ENCODE measurements around the gene IMPG2. TPM values are rescaled to one million over a fixed set of nuclear protein-coding genes. Genes with fewer than 3 reads are reported as not detected.

IMPG2 gene
- total and polyA plus RNA-seq, 9 donors: 0.06 to 8.7 (median 0.38) TPM

DNA sequence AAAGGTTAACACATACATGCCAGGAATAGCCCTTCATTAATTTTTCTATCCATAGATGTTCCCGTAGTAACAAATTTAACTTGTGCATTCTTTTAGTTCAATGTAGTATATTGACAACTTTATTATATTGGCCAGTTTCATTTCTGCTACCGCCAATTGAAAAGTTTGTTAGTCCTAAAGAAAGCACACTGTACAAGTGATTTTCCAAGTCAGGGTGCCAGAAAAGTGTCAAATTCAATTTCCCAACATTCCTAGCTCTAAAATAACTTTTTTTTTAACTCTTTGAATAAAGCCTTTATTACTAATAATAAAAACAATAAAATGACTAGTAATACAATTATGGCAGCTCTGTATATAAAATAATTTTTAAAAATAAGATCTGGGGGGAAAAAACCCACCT, 68.9 kb downstream of the IMPG2 start:
- TF ChIP-seq POLR2A (IDR thresholded peaks at IDR 0.05): no peak
- TF ChIP-seq, protein P1, sequence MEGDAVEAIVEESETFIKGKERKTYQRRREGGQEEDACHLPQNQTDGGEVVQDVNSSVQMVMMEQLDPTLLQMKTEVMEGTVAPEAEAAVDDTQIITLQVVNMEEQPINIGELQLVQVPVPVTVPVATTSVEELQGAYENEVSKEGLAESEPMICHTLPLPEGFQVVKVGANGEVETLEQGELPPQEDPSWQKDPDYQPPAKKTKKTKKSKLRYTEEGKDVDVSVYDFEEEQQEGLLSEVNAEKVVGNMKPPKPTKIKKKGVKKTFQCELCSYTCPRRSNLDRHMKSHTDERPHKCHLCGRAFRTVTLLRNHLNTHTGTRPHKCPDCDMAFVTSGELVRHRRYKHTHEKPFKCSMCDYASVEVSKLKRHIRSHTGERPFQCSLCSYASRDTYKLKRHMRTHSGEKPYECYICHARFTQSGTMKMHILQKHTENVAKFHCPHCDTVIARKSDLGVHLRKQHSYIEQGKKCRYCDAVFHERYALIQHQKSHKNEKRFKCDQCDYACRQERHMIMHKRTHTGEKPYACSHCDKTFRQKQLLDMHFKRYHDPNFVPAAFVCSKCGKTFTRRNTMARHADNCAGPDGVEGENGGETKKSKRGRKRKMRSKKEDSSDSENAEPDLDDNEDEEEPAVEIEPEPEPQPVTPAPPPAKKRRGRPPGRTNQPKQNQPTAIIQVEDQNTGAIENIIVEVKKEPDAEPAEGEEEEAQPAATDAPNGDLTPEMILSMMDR (IDR thresholded peaks at IDR 0.05): no peak
- no peak for TF ChIP-seq EP300 (IDR thresholded peaks at IDR 0.05)
- WGBS, 3 donors: 75 to 88% (median 87%) methylated on average over 2 of the region's 2 CpGs
- Histone ChIP-seq H3K36me3 (no peaks in the 10 kb centered on the region), H3K9me3 (no peaks in the 10 kb centered on the region), H3K4me1 (ENCODE audit: insufficient read depth) (no peaks in the 10 kb centered on the region), H3K27ac (no peak overlapping the region), H3K27me3 (no peaks in the 10 kb centered on the region), H3K4me3 (no peak overlapping the region)
- intact Hi-C loops (cut with DNase I): no loop called here
- no peak for DNase-seq

DNA sequence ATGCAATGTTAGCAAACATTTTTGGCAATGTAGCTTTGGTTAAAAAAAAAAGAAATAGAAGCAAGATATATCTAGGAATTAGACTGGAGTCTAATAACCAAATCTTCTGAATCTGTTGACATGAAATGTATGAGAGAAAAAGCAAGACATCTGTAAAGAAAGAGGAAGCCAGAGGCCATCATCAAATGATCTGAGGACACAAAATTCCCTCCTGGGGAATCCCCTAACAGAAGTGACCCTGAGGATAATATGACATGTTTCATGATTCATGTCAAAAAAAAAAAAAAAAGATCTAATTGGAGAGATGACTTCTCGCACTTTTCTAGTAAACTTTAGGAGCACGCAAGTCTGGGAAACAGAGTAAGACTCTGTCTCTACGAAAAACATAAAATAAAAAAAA, 70.9 kb downstream of the IMPG2 start:
- Histone ChIP-seq H3K27me3 (no peaks in the 10 kb centered on the region), H3K36me3 (no peaks in the 10 kb centered on the region), H3K4me1 (ENCODE audit: insufficient read depth) (no peaks in the 10 kb centered on the region), H3K9me3 (no peaks in the 10 kb centered on the region), H3K27ac (no peak overlapping the region), H3K4me3 (no peak overlapping the region)
- no peak for DNase-seq
- TF ChIP-seq POLR2A (IDR thresholded peaks at IDR 0.05): no peak
- TF ChIP-seq, protein P1 (IDR thresholded peaks at IDR 0.05): no peak
- no peak for TF ChIP-seq EP300 (IDR thresholded peaks at IDR 0.05)
- intact Hi-C loops (cut with DNase I): no loop called here
- WGBS, 3 donors: 80 to 92% (median 85%) methylated on average over 3 of the region's 3 CpGs

DNA sequence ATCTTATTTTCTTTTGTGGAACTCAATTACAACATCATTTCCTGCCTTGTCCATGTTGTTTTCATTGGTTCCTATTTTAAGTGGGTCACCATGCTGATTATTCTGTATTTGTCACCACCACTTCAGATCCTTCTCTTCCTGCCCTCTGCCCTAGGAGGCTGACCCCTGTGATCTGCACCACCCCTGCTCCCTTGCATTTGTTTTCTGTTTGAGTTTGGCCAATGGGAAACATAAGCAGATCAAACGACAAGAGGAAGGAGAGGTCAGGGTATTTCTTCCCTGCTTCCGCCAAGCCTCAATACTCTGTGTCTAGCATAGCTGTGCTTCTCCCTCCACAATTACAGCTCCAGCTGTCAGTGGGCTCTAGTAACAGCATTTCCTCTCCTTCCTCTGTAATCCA, 71.6 kb downstream of the IMPG2 start:
- intact Hi-C loops (cut with DNase I): no loop called here
- no peaks in the 10 kb centered on the region for H3K27me3 ChIP-seq
- TF ChIP-seq, protein P1 (IDR thresholded peaks at IDR 0.05): no peak
- TF ChIP-seq EP300 (IDR thresholded peaks at IDR 0.05): no peak
- no peak for TF ChIP-seq POLR2A (IDR thresholded peaks at IDR 0.05)
- 58 to 75% (median 65%) methylated on average over 2 of the region's 2 CpGs for WGBS, 3 donors
- no peak for DNase-seq
- no peaks in the 10 kb centered on the region for H3K36me3 ChIP-seq
- H3K9me3 ChIP-seq: no peaks in the 10 kb centered on the region
- no peak overlapping the region for H3K27ac ChIP-seq
- H3K4me1 ChIP-seq (ENCODE audit: insufficient read depth): no peaks in the 10 kb centered on the region
- no peak overlapping the region for H3K4me3 ChIP-seq

DNA sequence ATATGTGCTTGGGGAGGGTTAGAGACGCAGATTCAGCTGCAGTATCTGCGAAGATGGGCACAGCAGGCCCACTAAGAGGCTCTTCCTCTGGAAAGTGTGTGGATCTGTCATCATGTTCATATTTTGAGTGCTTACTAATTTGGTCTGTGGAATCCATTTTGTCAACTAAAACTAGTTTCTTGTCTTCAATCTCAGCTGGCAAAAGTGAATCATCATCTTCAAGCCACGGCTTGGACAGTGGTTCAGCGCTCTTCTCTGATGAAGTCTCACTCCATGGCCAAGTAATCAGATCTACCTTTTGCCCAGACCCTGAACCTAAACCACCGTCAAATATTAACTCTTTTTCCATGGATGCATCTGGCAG, 76.2 kb downstream of the IMPG2 start:
- no peak overlapping the region for H3K4me3 ChIP-seq
- DNase-seq: no peak
- intact Hi-C loops (cut with DNase I): no loop called here
- no peaks in the 10 kb centered on the region for H3K27me3 ChIP-seq
- TF ChIP-seq, protein P1 (IDR thresholded peaks at IDR 0.05): no peak
- TF ChIP-seq EP300 (IDR thresholded peaks at IDR 0.05) (no peak), POLR2A (IDR thresholded peaks at IDR 0.05) (no peak)
- no peaks in the 10 kb centered on the region for H3K4me1 ChIP-seq (ENCODE audit: insufficient read depth)
- 93 to 97% (median 94%) methylated on average over 5 of the region's 5 CpGs for WGBS, 3 donors
- H3K36me3 ChIP-seq: no peaks in the 10 kb centered on the region
- H3K27ac ChIP-seq: no peak overlapping the region
- H3K9me3 ChIP-seq: no peaks in the 10 kb centered on the region

All from ovary (tissue), 9 donors.